ENCODE results near the gene MEX3D.

MEX3D gene

DNA sequence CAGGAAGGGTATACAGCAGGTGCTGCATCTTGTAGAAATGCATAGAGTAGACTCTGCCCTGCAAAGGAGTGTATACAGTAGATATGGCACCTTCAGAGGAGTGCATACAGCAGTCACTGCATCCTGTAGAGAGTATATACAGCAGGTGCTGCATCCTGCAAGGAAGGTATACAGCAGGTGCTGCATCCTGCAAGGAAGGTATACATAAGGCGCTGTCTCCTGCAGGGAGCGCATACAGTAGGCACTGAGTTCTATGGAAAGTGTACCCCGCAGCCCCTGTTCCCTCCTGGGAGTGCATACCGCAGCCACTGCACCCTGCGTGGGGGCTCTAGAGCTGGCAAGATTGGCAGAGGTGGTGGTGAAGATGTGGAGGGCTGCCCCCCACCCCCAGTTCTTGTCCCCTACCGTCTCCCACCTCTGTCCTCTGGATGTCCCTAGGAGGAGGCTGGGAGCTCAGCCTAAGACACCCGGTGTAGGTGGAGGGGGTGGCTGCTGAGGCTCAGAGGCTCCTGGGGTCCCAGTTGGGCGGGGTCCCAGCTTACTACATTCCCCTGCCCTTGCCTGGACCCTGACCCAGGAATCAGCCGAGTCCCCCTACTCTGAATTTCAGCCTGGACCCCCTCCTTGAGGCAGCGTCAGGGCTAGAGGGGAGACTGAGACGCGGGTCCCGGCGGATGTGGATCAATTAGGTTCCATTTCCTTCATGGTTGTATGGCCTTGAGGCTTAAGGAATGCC lies 53.0 kb downstream of the MEX3D start:
- DNase-seq, result no peak

DNA sequence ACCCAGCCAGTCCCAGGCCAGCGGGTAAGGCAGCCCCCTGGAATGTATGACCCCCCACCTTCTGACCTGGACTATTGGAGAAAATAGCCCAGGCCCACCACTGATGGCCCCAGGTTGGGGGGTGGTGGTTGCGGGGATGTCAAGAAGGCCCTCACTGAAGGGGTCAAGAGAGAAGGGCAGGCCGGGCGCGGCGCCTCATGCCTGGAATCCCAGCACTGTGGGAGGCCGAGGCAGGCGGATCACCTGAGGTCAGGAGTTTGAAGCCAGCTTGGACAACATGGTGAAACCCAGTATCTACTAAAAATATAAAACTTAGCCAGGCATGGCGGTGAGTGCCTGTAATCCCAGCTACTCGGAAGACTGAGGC lies 53.8 kb downstream of the MEX3D start:
- DNase-seq, result no peak

- DNase-seq, result peak; percentile 78 to 81
These were observed 54.4 kb downstream of the MEX3D start for GRCh38 chr19:1513499-1514294.

DNA sequence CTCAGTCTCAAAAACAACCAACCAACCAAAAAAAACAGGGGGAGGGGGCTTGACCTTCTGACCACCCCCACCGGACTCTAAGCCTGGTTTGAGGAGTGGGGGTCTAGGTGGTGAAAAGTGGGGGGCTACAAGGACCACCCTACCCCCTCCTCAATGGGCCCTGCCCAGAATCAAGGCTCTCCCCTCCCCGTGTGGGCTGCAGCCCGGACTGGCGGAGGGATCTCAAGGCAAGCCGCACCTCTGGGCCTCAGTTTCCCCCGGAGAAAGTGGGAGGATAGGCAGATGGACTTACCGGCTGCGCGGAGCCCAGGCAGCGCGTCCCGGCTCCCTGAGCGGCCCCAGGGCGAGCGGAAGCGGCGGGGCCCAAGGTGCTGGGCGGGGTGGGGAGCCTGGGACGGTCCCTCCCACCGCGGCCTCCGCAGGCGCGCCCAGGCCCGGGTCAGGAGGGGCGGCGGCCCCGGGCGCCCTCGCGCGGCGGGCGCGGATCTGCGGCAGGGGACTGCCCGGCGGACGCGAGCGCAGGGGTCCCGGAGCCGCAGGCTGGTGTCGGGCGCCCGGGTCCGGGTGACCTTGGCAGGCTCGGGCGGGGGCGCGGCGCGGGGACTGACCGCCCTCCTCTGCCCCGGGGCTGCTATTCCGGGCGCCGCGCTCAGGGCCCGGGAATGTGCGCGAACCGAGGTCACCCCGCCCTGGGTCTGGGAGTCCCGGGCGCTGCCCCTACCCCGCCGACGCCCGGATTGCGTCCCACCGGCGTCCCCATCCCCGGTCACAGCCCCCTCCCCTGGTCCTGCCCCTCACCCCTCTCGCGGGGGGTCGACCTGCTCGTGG lies 55.2 kb downstream of the MEX3D start, which contains the start of gene ADAMTSL5:
ADAMTSL5 (minus strand) TSS at position 349 of the 828 bp plus-strand sequence. CDS start 2,076 bp downstream, outside the sequence.
- DNase-seq, result peak; percentile 80 to 86

DNA sequence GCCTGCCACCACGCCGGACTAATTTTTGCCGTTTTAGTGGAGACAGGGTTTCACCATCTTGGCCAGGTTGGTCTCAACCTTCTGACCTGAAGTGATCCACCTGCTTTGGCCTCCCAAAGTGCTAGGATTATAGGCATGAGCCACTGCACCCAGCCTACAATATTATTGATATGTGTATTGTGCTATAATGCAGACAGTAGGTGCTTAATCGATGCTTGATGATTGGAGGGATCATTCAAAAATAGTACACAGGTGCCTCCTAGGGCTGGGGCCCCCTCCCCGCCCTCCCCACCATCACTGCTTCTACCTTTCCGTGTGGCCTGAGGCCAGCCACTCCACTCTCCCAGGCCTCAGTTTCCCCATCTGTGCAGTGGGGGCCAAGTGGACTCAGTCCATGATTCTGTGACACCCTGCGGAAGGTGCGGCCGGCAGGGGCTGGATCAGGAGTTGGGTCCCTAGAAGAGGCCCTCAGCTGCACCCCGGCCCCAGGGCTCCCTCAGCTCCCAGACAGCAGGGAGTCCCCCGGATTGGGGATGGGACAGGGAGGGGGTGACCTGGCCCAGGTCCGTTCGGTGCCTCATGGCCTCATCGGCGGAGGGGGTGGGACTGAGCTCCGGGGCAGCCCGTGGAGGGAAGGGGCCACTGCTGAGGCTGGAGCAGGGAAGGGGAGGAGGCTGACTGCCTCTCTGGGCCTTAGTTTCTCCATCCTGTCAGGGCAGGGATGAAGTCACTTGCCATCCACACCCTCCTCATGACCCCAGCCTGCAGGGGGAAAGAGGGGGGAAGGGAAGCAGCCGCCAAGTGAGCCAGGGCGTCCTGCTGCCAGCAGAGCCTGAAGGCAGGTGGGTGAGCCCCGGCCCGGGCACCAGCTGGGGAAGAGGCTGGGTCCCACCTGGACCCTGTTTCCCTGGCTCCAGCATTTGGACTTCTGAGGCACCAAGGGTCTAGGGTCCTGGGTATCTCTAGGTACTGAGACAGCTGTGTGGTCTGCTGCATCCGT lies 56.5 kb downstream of the MEX3D start:
- no peak for DNase-seq

DNA sequence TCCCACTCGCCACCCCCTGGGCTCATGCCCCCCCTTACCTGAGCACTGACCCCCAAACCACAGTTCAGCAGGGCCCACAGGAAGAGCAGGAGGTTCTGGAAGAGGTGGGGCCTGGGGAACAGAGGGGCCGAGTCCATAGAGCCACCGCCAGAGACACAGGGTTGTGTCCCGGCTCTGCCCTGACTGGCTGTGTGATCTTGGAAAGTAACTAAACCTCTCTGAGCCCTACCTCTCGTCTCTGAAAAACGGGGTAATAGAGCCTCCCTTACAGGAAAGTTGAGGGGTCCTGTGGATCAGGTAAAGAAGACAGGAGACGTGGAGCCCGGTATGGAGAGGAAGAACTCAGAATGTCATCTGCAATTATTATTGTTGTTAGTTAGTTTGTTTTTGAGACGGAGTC lies 57.3 kb downstream of the MEX3D start:
- no peak for DNase-seq

GRCh38 chr19:1510442-1510806 lies 57.7 kb downstream of the MEX3D start:
- no peak for DNase-seq

DNA sequence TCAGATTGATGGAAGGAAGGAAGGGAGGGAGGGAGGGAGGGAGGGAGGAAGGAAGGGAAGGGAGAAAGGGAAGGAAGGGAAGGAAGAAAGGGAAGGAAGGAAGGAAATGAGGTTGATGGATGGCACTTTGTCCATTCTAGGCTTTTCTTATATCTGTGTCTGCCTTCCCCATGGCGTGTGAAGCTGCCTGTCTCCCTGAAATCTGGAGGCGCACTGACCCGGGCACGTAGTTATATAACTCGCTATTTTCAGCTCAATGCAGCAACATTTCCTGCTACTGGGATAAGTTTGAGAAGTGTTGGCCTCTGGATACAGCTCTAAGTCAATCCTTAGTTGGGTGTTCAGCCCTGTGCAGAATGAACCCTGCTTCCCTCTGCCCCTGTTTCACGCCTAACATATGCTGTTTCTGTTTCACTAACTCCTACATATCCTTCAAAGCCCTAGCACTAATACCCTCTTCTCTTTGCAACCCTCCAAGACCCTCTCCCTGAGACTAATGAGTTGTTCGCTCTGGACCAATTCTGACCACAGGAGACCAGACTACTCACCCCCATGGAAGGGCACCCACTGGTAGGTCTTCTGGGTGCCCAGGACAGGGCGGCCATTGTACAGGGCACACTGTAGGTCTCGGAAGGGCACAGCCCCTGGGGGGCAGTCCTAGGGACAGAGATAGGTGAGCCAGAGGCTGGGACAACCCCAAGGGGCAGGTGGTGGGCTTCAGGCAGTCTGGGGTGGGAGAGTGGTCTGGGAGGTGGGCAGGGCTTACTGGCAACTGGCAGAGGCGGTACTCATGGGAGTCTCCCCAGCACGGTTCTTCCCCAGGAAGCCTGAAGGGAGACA lies 58.3 kb downstream of the MEX3D start:
- no peak for DNase-seq

DNA sequence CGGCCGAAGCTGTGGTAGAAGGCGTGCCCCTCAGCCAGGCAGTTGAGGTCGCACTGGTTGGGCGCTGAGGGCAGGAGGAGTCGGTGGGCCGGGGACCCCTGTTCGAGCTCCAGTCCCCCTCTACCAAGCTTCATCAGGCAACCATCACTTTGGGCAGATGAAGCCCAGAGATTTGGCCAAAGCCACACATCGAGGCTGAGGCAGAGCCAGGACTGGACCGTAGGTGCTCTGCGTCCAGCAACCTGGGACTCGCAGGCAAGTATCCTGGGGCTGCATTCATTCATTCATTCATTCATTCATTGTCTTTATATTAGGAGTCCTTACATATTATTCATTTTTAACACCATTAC lies 59.6 kb downstream of the MEX3D start:
- DNase-seq, result no peak

GRCh38 chr19:1507763-1508506 lies 60.2 kb downstream of the MEX3D start:
- DNase-seq, result peak; percentile 93 to 94

DNA sequence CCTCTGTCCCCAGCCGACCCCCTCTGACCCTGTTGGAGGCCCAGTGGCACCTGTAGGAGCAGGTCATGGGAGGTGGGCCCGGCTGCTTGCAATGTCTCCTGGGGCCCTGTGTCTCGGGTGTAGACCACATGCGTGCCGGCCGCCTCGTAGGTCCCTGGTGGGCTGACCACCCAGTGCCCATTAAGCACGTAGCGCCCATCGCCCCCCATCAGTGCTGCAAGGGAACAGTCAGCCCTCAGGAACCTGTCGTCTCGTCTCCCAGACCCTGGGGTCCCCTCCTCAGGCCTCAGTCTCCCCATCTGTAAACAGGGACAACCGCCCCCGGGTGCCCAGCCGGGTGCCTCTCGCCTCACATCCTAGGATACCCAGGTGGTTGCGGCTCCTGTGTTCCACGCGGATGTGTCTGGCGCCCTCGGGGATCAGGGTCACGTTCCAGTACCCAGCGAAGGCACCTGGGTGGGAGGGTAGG lies 60.9 kb downstream of the MEX3D start:
- no peak for DNase-seq

DNA sequence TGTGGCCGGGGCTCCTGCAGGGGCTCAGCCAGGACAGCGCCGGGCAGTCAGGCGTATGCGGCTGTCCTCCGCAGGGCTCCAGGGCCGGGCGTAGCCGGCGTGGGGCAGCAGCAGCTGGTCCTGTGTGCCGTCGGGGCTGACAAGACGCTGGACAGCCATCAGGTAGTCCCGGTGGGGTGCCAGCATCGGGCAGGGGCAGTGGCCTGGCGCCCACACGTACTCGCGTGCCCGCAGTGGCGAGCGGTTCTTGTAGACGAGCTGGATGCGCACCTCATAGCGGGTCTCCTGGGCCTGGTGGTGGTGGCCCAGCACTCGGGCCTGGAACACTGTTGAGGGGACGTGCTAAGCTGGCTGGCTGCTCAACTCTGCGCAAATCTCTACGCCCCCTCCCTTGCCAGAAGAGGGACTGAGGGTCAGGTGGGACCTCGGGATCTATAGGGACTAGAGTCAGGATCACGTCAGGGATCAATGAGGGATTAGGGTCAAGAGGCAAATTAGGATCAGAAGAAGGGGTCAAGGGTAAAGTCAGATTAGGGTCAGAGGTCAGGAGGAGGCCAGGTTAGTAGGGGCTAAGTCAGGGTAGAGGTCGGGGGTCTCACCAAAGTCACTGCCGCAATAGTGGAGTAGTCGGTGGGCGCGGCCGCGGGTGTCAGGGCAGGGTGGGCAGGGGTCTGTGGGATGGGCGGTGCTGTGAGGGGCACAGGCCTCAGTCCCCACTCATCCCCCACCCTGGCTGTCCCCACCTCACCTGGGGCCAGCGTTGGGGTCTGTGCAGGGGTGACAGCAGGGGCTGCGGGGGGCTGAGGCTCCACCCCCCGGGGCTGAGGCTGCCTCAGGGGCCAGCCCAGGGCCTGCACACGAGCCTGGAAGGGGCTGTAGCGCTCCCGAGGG lies 61.9 kb downstream of the MEX3D start:
- DNase-seq, result no peak

GRCh38 chr19:1505012-1505411 lies 63.1 kb downstream of the MEX3D start:
- DNase-seq, result no peak

Measured in activated T-cell treated with anti-CD3 and anti-CD28 coated beads, Interleukin-2, amount 50 U/mL, for 48 hours (primary cell).